CD4-positive, alpha-beta T cell treated with Interleukin-17A for 4 hours (primary cell): ENCODE data around the gene ARMC2.
"Not testable (repeated sequence)": the region's sequence is repeated elsewhere in the genome, so short reads cannot be mapped to it uniquely, and the experiment has no call there.

ENCODE experiments used
- DNase-seq: peaks from one replicate; pipeline ENCODE4 v3.0.0-alpha.2; 2020; ENCODE audit warnings: mixed read lengths

Gene ARMC2

DNA sequence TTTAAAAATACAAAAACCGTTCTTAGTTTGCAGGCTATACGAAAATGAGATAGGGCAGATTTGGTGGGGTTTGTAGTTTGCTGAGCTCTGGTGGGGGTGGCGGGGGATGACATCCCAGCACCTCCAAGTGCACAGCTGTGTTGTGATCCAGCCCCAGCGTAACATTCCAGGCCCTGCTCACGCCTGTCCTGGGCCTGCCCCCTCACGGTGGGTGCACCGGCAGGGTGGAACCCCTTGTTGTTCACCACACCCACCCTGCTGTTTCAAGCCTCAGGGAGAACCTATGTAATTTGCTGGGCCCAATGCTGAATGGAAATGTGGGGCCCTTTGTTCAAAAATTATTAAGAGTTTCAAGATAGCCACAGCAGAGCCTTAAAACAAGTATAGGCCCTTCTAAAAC lies 25.0 kb downstream of the ARMC2 start:
- no peak for DNase-seq

DNA sequence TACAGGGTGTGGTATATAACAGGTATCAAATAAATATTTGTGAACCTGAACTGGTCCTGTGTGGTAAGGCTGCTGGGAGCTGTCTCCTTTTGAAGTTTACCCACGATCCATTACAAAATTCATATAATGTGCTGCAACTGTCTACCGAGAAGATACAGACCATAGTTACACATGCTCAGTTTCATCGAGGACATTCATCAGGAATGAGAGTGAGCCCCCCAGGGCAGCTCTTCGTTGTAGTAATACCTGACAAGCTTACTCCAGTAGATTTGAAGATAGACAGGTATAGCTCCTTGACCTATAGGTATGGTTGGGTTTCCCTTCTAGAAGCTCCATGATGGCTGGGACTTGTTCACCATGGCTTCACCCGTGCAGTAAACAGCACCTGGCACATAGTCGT lies 25.7 kb downstream of the ARMC2 start:
- DNase-seq = no peak

DNA sequence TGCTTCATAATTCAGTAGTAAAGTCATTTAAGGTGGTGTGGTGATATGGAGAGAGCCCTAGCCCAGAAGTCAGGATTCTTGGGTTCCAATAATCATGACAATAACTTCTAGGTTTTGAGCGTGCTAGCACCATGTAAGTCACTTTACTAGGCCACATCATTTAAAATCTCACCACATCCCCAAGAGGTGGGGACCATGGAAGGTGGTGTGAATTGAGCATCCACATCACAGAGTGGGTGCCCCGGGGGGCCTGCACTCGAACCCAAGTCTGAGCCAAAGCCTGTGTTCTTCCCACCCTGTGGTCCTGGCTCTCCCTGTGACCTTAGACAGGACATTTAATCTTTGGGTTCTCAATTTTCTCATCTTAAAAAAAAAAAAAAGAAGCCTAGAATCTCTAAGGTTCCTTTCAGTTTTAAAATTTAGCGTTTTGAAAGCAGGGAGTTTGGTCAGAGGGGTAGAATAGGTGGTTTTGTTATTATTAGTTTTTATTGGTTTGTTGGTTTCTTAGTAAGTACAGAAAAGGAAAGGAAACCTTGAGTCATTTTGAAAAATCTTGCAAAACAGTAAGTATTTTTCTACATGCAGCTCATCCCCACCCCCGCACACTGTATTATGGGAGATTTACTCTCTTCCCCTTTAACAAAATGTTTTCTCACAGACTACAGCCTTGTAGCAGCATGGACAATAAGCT lies 26.4 kb downstream of the ARMC2 start:
- peak; percentile 56 for DNase-seq

DNA sequence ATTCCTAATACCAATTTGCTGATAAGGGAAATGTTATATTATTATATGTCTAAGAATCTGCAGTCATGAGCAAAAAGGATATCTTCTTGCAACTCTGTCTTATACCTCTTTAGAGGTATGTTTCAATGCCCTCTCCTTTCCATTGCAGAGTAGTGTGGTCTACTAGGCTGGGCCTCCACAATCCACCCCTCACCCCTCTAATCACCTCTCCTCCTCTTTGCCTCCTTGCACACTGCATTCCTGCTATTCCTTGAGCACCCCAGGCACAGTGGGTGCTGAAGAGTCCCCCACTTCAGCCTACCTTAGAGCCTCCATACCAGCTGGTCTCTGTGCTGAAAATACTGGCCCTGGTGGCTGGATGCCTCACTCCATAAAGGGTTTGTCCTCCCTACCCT lies 26.9 kb downstream of the ARMC2 start:
- no peak for DNase-seq

DNA sequence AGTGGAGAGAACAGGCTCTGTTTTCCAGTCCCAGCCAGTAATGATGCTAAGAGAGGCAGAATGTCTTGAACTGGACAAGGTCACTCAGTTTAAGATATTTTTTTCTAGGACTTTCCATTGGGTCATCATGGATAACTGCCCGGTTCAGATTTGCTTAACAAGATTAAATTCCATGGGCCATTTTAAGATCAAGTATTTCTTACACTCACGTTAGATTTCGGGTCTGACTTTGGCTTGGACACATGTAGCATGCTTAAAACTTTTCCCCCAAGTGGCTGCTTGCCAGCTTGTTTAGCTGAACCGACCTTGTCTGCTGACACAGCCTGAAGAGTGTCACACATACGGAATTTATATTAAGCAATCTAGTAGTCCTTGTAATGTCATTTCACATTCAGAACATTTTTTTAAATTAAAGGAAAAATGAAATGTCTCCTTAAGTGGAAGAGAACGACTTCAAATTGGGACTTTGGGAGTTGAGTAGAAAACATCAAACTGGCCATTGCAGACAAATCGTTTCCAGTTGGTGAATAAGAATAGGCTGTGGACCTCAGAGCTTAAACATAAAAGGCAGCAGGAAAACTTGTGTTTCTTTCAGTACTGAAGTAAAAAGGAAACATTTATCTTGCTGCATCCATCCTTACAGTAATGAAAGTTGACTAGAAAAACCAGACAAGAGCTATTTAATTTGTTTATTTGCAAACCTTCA lies 29.0 kb downstream of the ARMC2 start:
- DNase-seq = no peak

DNA sequence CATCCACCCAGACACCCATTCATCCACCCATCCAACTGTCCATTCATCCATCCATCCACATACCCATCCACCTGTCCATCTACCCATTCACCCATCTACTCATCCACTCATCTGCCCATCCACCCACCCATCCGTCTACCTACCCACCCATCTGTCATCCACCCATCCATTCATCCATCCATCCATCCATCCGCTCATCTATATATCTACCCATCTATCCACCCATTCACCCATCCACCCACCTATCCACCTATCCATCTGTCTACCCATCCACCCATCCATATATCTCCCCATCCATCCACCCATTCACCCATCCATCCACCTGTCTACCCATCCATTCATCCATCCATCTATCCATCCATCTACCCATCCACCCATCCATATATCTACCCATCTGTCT lies 30.7 kb downstream of the ARMC2 start:
- DNase-seq = no peak

DNA sequence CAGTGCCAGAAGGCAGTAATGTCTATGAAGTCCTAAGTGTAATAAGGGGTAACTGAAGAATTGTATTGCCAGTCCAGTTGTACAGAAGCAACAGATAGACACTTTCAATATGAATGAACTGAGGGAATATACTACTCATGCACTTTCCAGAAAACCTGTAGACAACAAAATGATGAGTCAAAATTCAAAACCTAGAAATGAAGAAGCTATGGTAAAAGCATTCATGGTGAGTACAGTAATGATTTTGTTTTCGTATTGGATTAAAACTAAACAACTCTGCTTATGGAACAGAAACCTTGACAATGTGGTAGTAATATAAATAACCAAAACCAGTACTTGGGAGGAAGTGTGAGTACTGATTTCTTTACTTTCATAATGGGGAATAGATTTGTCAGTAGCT lies 35.0 kb downstream of the ARMC2 start:
- DNase-seq = no peak

DNA sequence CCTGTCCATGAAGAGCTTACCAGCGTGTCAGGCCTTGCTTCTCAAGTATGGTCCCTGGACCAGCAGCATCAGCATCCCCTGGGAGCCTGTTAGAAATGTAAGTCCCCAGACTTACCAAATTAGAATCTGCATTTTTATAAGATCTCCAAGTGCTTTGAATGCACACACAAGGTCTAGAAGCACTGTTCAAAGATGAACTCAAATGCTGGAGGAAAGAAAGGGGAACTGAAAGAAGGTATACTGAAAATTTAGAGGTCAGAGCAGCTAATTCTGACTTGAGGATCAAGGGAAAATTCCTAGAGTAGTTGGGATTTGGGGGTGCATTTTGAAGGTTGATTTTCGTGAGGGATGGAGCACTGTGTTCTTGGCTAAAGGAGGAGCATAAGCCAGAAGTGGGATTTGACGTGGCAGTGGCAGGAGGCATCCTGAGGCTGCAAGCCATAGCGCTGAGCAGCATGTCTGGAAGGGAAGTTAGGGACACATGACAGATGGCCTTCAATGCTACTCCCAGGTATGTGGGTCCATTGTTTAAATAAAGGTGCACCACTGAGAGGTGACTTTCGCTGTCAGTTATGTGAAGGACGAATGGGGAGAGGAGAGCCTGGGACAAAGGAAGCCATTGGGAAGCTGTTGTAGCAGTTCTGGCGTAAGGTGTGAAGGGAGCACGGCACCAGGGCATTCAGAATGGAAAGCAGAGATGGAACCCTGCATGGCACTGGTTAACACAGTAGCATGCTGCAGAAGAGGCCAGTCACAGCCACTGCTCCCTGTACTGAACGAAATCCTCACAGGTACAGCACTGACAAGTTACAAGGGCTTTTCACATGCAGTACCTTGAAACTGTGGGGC lies 36.2 kb downstream of the ARMC2 start:
- no peak for DNase-seq

DNA sequence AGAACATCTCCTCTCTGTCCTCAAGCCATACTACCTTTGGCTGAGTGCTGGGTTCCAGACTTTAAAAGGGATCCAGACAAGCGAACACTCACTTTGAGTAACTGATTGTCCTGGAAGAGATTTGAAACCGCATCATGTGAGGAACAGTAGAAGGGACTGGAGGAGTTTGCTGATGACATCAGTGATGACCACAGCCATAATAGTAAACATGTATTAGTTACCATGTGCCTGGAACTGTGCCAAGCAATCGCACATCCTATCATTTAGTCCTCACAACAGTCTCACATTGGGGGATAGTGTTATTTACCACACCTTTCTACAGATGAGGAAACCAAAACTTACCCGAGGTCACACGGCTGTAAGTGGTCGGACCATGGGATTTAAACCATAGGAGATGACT lies 39.8 kb downstream of the ARMC2 start:
- DNase-seq = no peak

DNA sequence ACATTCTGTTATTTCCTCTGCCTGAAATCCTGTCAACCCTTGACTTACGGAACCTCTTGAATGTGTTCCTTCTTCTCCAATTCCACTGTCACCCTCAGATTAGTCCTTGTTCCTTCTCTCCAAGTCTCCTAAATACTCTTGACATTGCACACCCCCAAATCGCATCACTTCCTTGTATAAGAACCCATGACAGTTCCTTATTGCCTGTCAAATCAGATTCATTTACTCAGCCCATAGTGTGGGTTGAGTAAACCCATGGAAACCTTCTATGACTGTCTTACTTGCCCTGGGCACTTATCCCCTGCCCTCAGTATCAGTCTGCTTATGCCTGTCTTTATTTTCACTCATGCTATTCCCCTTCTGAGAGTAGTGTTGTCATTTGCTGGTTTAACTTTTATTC lies 40.5 kb downstream of the ARMC2 start:
- DNase-seq = no peak

DNA sequence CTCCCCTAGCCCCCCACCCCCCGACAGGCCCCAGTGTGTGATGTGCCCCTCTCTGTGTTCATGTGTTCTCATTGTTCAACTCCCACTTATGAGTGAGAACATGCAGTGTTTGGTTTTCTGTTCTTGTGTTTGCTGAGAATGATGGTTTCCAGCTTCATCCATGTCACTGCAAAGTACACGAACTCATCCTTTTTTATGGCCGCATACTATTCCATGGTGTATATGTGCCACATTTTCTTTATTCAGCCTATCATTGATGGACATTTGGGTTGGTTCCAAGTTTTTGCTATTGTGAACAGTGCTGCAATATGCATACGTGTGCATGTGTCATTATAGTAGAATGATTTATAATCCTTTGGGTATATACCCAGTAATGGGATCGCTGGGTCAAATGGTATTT lies 42.7 kb downstream of the ARMC2 start:
- not testable (repeated sequence) for DNase-seq

DNA sequence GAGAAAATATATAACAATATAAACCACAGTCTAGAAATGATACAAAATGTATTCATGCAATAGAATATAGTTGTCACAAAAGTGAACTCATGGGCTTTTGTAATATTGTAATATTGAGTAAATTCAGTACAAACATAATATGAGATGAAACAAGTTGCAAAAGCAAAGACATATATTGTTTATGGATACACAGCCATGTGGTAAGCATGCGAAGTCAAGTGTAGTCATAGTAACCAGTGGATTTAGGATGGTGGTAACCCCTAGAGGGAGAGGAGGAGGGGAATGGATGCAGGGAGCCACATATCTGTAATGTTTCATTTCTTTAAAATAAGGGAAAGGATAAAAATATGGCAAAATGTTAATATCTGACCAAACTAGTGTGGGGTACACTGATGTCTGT lies 47.3 kb downstream of the ARMC2 start:
- no peak for DNase-seq

DNA sequence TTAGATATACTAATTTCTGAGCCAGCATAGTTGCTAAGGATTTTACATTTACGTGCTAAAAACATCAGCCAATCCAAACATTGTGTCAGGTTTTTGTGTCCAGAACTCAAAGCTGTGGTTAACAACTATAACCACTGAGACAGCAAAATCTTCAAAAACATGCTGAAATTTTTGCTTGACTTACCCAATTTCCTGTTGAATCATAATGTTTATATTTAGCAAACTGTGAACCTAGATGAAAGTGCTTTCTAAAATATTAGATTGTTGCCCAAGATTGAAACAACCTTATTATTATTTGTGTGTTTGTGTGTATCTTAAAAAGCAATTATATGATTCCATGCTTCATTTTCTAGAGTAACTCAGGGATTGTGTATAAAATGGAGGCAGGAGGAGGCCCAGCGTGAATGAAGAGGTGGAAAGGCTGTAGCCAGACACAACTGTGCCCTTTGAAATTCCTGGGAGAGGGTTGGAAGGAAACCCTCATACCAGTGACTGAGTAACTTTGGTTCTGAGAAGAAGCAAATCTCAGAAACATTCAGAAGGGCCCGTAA lies 48.0 kb downstream of the ARMC2 start:
- DNase-seq = no peak

DNA sequence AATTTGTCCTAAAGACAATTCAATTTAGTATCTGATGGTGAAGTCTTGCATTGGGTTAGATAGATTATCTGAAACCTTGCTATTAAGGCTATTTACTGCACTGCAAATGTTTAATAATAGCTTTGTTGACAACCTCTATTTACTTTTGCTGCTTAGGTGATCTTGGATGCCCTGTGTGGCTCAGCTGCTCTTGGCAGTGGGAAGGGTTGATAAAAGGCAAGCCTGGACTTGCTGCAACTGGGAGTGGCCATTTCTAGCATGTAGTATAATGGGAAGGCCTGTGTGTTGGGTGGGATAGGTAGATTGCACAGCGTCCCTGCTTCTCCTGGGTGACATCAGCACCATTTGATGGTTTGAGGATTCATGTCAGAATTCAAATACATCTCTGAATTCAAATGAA lies 49.1 kb downstream of the ARMC2 start:
- DNase-seq = no peak

DNA sequence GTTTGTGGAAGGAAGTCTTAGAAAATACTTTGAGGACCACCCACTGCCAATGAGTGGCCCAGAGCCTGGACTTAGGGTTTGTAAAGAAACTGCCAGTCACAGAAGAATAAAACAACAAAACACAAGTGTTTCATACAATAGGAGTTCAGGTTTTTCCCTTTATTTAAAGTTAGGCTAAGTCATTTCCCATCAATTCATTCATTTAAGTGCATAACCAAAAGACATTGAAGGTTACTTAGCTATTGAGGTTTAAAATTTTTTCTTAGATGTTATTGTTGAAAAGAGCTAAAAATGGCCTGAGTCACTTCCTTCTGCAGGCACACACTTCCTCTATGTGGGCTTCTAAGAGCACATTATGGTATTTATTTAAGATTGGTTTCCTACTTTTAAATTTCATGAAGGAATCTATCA lies 54.2 kb downstream of the ARMC2 start:
- DNase-seq = no peak

DNA sequence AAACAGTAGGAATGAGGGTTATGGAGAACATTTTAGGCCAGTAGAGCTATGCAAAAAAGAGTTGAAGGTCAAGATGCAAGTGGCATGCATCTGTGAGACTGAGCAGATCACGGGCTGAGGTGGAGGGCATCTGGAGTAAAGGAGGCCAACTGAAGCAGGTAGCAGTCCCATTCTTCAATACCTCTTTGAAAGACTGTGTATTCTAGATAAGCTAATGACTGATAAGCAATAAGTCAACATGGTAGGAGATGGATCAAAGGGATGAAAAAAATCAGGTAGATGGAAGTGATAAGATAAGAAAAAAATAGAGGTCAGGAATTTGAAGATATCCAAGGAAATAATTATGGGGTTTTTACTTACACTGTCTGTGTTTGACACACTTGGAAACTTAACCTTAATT lies 55.6 kb downstream of the ARMC2 start:
- no peak for DNase-seq

DNA sequence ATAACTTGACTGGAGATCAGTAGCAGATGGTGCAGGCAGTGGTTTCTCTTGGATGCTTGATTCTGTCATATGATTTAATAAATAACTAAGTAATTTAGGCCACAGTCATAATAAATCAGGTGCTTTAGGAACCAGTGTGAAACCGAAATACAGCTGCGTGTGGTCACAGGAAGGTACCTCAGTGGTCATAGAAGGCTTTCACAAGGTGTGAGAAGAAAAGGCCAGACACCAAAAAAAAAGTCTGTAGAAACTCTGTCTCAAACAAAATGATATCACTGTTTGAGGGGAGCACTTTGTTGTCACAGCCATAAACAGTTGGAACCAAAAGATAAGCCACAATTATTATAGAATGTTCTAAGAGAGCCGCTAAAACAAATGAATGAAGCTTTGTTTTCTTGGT lies 56.5 kb downstream of the ARMC2 start:
- DNase-seq = no peak

DNA sequence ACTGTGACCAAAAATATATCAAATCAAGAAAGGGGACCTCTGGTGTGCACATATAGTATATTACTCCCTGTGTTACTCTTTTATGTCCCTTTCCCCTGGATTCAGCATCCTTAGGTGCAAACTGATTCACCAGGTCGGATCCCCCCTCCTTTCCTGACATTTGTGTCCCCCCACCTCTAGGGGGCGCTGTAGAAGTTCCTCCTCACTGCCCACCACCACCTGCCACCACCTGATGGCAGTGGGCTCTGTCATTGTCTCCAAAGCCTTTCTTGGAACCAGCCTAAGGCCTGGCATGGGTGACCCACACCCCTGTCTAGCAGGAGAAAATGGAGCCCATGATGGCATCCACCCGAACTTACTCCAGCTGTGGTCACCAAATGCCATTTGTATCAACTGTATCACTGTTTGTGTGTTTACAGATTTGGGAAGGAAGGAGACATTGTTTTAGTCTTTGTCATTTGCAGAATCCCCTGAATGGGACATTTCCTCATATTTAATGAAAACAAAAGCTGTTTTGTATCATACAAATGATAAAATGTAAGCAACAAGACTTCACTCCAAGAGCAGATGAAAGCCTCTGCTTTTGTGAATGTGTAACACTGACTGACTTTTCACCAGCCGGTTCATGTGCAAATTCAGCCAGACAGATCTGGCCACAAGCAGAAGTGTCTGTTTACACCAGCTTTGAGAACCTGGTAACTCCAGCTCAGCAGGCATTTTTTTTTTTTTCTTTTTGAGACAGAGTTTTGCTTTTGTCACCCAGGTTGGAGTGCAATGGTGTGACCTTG lies 66.2 kb downstream of the ARMC2 start:
- peak; percentile 60 for DNase-seq

DNA sequence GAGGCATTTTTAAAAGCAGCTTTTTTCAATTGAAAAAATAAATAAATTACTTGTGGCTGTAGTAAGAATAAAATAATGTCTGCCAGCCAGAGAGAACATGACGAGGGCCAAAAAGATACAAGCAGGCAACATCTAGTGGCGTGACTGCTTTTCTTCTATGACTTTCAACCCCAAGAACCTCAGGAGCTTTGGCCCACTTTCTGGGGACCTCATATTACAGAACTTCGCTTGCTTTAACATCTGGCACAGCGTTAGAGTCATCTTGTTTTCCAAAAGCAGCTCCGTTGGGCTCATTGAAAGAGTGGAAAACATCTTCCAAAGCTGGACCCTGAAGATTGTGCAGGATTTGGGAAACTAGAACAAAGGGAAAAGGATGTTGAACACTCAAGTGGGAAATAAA lies 67.0 kb downstream of the ARMC2 start:
- no peak for DNase-seq

DNA sequence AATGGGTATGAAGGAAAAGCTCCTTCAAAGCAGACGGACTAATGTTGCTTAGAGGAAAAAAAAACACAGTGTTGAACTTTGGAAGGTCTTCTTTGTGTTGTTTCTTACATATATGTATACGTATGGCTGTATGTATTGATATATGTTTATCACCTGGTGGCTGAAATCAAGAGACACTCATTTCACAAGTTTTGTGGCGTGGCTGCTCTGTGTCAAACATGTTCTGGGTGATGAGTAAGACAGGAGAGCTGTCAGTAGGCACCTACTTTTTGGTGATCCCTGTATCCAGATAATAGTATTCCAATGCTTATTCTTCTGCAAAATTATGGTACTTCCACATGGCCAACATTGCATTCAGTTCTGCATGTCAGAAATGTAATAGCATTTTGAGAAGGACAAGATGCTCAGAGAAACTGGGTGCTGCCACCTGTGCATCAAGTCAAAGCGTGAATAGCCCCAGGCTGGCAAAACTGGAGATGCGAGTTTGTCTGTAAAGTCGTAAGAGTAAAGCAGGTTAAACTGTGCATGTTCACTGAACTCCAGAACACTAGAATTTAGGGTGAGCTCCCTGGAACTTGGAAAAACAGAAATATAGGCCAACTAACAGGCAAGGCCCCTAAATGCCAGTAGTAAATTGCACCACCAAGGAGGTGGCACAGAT lies 67.9 kb downstream of the ARMC2 start:
- no peak for DNase-seq

DNA sequence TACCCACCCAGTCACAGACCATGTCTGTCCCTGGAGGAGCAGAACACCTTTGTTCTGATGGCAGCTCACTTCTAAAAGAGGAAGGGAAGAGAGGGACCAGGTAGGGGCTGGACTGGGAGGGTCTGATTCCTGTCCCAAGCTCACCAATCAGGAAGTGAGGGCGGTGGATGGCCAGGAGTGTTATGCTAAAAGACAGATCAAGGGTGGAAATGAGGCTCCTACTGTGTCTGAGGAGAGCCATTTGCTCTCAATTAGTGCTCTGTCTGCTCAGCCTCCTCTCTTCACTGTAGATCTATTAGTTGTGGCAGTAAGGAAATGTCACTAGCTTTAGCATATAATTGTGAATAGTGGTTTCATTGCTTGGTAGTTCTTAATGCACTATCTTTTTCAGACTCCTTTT lies 72.5 kb downstream of the ARMC2 start:
- no peak for DNase-seq
